Measurements from ENCODE around the gene NRXN3.

The NRXN3 gene

DNA sequence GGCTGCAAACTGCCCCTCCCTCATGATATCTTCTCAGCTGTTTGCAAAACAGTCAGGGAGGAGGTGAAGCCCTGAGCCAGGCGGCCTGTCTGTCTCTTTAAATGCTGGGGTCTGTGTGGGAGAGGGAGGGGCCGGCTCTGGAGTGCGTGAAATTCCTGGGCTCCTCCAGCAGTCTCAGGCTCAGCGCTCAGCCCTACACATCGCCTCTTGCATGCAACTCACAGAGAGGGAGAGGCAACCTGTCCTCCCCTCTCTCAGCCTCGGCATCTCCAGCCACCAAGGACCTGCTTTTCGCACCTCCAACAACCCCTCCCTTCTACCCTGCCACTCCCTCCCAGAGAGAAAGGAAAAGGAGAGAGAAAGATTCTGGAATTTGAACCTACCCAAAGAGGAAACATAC, at the start of gene NRXN3:
TSS of gene NRXN3 (plus strand) at position 171 of the 400 bp plus-strand sequence. CDS start 72,721 bp downstream, outside the sequence.
- no peak for DNase-seq (ENCODE audit: low read depth)

DNA sequence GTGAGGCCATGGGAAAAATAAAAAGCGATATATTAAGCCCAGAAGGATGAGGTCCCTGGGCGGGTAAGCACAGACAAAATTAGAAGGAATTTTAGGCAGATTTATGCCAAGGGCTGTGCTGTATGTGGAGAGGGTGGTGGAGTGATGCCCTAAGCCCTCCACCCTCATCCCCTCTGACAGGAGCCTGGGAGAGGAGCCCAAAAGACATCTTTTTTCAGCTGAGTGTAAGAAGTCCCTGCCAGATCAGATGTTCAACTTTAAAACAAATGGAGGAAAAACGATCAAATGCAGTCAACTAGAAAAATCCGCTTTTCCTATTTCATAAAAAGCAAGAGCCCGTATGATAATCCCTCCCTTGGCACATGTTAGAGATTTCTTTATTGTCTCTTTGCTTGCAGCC, 47.7 kb upstream of the NRXN3 start:
- no peak for DNase-seq (ENCODE audit: low read depth)

DNA sequence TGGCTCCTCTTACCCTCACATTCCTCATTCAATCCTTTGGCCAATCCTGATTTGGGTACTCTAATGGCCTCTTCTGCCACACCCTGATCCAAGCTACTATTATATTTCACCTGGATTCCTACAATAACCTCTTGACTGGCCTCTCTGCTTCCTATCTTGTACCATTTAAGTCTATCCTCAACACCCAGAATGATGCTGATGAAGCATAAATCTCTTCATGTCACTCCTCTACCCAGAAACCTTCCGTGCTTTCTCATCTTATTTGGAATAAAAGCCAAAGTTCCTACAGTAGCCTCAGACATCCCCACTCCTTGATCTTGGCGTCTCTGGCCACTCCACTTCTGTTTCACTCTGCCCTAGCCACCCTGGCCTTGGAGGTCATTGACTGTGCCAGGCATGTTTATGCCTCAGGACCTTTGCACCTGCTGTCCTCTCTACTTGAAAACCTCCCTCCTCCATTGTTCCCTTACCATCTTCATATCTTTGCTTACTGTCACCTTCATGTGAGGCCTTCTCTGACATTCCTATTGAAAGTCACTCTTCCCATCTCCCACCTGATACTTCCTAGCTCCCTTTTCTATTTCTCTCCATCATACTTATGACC, 46.4 kb upstream of the NRXN3 start:
- no peak for DNase-seq (ENCODE audit: low read depth)

DNA sequence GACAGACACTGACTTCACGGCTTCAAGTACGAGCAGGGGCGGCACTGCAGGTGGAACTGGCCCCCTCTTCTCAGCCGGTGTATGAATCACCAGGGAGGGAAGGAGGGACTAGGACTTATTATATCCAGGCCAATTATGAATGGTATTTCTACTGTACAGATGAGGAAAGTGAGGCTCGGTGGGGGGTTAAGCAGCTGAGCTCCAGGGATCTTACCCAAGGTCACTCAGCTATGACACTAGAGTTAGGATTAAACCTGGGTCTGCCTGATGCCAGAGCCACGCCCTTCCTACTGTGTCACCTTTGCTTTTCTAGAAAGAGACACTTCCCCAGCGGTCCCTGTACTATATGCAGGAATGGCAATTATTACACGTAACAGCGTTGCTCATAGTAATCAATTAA, 42.2 kb upstream of the NRXN3 start:
- no peak for DNase-seq (ENCODE audit: low read depth)

DNA sequence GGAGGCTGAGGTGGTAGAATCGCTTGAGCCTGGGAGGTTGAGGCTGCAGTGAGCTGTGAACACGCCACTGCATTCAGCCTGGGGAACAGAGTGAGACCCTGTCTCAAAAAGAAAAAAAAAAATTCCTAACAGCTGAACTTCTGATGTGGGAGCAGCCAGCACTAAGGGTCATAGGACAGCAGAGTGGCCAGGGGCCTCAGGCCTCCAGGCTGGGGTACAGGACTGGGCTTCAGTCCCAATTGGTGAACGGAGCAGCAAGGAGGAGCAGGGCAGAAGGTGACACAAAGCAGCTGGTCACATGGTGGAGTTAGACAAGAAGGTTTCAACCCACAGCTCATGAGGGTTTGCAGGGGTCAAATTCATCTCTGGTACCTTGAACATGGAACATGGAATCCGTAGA, 40.8 kb upstream of the NRXN3 start:
- no peak for DNase-seq (ENCODE audit: low read depth)

DNA sequence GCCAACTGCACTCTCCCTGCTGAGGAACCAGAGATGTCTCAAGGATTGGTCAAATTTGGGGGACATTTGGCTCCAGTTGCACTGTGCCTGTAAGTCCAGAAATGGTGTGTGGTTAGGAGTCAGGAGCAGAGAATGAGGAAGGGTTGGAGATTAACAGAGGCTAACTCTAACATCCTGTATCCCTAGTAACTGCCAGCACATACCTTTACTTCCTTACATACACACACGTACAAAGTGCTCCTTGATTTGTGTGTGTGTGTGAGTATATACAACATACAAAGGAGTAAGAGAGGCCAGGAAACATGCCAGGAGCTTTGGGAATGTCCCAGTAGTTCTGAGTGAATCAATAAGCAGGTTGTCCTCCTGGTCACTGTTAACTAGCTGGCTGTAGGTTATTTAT, 39.8 kb upstream of the NRXN3 start:
- DNase-seq (ENCODE audit: low read depth): no peak

DNA sequence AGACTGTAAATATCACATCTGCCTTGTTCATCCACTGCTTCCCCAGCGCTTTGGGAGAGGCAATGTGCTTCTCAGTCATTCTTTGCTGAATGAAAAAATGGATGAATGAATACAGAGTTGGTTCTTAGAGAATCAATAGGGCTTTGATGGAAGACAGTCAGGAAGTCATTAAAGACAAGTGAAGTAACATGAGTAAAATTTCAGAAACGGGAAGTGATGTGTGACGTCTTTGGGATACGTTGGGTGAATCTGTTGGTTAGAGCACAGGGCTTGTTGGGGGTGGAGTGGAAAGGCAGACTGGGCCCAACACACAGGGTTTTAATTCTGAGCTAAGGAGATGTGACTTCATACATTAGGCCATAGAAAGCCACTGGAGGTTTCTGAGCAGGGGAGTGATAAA, 39.0 kb upstream of the NRXN3 start:
- no peak for DNase-seq (ENCODE audit: low read depth)

DNA sequence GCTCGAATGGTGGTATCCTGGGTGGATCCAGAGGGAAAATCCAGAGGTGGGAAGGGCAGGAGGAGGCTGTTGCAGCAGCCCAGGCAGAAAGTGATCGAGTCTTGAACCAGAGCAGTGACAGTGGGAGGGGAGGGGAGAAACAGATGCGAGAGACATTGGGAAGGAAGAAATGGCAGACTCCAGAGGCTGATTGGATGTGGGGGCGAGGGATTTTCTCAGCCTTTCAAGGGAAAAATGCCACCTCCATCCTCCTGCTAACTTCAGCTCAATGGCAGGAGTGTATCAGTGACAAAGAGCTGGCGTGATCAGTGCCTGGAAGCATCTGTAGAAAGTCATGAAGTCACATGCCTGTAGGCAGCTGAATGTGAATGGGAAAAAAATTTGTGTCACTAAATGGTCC, 38.6 kb upstream of the NRXN3 start:
- no peak for DNase-seq (ENCODE audit: low read depth)

DNA sequence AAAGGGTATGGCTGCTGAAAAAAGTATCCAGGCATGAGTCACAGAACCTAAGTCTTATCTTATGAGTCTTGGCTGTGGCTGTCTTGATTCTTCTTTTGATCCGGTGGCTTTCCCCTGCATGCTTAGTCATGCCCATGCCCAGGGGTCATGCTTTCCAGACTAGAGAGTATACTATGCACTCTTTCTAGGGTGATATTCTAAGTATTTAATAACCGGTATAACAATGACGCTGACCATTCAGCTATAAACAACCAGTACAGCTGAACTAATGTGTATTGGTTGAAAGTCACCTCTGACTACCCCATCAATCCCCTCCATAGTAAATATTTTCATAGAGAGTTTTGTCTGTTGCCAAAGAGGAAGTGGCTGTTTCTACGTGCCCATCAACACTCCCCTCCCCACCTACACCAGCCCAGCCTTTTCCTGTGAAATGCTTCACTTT, 34.7 kb upstream of the NRXN3 start:
- no peak for DNase-seq (ENCODE audit: low read depth)

DNA sequence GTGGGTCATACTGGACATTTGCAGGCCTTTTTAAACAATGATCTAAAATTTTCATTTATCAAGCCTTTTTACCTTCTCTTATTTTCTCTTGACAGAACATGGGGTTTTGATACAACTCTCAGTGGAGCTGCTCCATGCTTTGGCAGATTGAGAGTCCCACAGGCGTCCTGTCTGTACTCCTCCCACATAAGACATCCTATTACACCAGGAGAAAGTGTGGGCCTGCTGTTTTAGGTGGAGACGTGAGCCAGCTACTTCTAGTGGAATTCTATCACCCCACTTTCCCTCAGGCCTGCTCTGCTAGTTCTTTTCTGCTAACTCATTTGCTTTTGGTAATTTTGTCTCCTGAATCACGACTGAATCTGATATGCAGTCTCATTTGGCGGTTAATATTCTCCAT, 33.5 kb upstream of the NRXN3 start:
- DNase-seq (ENCODE audit: low read depth): no peak

DNA sequence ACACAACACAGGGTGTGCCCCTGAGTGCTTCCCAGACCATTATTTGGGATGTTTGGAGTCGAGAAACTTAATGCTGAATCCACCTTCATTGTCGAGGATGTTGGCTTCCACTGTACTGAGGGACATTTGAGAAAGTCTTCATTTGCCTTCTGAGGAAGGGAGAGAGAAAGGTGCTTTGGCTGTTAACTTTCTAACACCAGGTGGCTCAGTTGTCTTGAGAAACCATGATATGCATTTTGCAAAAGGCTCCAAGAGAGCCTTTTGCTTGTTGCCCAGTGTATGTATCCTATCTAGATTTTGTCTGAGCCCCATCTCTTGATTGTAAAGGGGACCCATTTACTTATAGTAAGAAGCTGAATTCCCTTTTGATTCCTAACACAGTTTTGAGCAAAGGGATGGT, 28.6 kb upstream of the NRXN3 start:
- DNase-seq (ENCODE audit: low read depth): no peak

DNA sequence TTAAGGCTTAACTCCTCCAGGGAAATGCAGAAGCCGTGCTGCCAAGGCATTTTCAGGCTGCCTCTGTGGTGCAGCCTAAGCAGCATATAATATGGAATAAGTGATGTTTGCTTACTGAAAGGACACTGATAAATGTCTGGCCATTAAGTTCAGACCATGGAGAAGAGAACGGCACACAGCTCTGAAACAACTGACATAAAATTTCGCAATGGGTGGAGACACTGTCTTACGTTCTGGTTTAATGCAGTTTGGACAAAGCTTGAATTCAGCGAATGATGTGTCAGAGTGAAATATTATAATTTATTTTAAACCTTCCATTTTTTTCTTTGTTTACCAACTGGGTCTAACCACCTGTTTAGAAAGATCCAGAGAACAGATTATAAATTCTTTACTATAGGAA, 27.2 kb upstream of the NRXN3 start:
- DNase-seq (ENCODE audit: low read depth): no peak

DNA sequence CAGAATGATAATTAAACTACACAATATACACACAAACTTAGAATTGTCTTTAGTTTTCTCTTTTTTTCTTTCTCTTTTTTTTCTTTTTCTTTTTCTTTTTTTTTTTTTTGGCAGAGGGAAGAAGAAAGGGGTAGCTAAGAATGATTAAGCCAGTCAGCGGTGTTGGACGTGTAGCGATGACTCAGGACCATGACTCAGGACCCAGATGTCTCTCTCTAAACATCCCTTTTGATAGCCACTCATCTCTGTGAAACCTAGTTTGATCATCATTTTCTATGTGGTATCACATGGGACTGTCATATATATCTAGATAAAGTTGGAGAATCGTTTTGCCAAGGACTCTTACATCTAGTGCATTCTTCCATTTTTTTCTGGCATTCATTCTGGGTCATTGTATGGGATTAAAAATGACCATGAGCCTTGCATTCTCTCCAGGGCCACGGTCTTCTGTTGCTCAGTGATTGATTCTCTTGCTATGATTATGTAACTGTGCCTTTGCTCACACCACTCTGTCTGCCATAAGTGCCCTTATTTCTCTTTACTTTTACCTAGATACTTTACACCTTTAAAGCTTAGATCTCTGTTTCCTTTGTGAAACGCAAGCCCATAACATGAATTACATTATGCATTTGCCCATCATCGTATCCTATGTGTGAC, 26.6 kb upstream of the NRXN3 start:
- no peak for DNase-seq (ENCODE audit: low read depth)

DNA sequence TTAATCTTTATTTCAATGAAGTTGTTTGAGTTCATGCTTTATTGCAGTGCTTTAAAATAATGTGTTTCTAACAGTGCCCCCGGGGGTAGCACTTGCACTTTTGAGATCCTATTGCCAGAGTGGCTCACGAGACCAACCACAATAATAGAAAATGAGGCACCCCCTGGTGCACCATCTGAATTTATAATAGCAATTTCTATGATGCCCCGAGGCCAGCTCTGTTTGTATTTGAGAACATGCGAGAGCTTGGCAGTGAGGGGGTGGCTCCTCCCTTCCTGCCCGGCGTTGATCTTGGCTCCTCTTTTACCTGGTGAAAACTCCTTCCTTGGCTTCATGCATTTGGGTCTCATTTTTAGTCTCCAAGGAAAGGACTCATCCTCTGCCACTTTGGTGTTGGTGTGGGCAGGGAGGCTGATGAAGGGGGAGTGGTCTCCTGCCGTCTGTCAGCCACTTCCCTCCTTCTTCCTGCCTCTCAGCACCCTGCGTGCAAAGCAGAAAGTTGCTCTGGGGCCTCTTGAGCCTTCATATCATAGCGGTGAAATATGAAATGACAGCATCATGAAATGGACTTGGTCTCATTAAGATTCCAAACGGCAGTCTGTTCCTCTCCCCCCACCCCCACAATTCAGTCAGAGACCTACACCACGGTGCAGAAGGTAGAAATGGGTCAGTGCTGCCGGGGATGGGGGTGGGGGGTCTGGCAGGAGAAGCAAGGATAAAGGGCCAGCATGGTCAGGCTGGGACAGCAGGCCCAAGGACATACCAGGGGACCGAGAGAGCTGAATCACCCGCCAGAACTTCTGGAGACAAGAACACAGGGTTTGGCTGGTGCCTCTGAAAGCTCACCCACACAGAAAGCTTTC, 17.7 kb upstream of the NRXN3 start:
- no peak for DNase-seq (ENCODE audit: low read depth)

DNA sequence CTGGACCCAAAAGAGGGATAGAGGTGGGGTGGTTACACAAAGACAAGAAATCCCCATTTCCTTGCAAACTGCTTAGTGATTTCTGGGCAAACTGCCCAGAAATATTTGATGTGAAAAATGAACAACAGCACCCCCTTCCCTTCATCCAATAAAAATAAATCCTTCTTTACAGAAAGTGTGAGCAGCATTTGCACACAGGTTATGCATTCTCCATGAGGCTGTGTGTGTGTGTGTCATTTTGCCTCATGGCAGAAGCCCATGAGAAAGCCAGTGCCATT, 17.2 kb upstream of the NRXN3 start:
- no peak for DNase-seq (ENCODE audit: low read depth)

DNA sequence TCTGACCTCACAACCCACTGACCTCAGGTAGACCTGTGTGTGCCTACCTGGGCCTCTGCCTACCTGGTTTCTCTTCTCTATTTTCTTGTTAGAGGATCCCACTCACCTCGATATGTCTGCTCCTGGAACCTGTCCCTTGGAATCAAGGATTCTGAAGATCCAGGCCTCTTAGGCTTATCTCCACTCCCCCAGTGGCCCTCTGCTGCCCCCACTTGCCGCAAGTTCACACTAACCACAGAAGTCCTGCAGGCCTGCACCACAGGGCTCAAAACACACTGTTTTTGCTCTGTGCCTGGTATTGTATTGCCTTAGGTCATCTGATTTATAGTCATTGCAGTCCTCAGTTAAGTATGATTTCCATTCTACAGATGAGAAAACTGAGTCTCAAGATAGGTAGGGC, 15.3 kb upstream of the NRXN3 start:
- no peak for DNase-seq (ENCODE audit: low read depth)

DNA sequence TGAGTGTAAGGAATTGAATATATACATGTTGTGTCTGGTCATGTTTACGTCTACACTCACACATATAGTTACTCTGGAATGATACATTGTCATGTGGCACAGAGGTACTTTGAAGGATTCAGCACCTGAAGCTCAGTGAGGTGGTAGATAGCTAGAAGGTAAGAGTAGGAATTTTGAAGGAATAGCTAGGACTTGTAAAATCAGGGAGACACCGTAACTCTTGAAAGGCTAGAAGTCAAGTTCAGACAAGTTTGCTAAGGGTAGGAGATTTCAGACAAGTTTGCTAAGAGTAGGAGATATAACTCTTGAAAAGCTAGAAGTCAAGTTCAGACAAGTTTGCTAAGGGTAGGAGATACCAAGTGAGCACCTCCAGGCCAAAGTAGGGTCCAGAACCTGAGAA, 14.0 kb upstream of the NRXN3 start:
- no peak for DNase-seq (ENCODE audit: low read depth)

DNA sequence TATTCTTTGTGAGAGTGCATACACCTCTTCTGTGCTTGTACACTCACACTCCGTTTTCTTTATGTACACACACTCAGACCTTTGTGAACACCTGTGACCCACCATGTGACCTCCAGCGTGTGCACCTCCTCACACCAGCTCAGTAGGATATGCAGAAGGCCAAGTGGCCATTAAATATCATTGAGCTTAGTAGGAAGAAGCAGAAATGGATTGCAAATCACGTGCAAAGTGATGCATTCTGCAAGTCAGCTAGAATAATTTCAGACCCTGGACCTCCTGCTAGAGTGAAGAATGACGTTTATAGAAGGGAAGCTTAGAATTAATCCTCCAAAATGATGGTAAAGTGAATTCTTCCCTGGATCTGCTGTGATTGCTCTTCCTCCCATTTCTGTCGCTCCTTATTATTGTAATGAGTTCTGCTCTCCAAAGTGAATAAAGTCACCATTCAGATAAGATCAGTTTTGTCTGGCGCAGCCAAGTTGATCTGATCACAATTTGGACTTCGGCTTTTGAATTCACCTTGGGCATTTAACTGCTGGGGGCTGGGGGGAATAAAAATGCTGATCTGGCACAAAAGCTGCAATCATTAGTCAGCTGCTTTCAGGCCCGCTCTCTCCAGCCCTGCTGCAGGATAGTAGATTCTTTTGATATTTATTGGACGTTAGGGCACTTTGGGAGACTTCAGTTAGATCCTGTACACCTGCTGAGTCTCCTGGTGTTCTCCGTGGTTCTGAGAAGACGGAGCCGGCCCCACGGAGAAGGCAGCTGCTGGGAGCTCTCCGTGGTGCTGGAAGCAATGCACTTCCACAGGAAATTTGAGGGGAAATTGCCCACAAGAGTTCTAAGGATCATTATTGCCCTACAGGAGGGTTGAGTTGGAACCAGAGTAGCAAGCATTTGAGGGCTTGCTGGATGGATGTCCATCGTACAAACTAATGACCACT, 12.4 kb upstream of the NRXN3 start:
- no peak for DNase-seq (ENCODE audit: low read depth)

DNA sequence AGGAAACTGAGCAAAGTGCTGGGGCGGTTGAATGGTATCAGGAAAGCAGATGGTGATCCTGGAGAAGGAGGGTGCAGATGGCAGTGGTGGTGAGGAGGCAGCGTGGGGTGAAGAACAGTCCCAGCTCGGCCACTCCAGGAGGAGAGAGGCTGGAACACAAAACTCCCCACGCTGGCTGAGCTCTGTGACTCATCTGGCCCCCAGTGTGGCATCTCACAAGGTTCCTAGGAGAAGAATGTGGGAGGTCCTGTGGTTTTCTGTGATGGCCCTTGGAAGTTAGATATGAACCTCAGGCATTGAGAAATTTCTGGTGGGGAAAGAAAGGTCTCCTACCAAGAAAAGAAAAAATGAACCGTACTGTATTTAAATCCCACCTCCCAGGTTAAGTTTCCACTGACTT, 8.0 kb upstream of the NRXN3 start:
- no peak for DNase-seq (ENCODE audit: low read depth)

DNA sequence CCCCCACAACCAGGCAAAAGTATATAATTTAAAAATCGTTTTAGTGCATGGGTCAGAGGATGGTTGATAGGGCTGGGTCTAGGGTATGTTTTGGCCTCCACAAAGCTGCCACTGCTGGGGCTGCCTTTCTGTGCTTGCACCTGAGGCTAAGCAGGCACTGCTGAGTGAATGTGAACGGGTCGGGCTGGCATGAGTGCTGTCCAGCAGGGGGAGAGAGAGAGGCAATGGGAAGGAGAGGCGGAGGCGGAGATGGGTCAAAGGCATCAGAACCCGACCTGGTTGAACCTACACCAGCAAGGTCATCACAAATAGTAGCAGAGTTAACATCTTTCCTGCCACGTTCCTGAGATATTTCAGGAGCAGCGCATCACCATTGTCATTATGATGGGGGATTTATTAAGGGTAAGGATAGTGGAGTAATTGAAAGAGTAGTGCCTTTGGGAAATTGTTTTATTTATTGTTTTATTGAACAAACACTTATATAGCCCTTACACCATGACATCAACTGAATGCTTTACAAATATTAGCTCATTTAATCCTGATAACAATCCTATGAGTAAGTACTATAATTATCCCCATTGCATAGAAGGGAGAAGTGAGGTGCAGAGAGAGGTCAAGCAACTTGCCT, 5.8 kb upstream of the NRXN3 start:
- DNase-seq (ENCODE audit: low read depth): no peak

DNA sequence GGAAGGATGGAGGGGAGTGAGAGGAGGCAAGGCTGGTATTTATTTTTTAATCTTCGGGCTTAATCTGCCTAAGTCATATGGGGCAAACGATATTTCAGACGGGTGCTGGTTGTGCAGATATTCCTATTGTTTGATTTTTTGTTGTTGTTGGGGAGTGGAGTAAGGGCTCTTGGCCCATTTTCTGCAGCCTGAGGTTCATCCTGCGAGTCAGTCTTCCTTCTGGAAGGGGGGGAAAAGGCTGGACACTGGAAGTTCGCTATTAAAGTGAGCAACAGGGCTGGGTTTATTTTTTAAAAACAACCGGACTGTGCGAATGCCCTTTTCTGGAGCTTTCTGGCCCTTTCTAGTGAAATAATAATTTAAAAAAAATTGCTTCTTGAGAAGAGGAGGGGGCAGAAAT, 2.3 kb downstream of the NRXN3 start:
- no peak for DNase-seq (ENCODE audit: low read depth)
